Endodermal cell (in vitro differentiated cells): ENCODE measurements around the gene INPP4B. TPM values are rescaled to one million over a fixed set of nuclear protein-coding genes. Genes with fewer than 3 reads are reported as not detected.

ENCODE experiments used
- DNase-seq: peaks from one replicate; pipeline ENCODE4 v3.0.0-alpha.2; 2017
- H3K27ac ChIP-seq: 2 replicates; pipeline ENCODE4 v1.5.1; 2013; ENCODE audit warnings: mild to moderate bottlenecking, low read depth, low read length, moderate library complexity
- H3K27me3 ChIP-seq: 2 replicates; pipeline ENCODE4 v1.6.1; 2013; ENCODE audit warnings: mild to moderate bottlenecking, low read length, moderate library complexity; ENCODE audit not compliant: insufficient read depth, control insufficient read depth, poor library complexity, severe bottlenecking
- H3K36me3 ChIP-seq: 2 replicates; pipeline ENCODE4 v1.7.0; 2013; ENCODE audit warnings: mild to moderate bottlenecking, low read length, moderate library complexity; ENCODE audit not compliant: control insufficient read depth, insufficient read depth
- H3K4me1 ChIP-seq: one replicate; pipeline ENCODE4 v1.7.0; 2013; ENCODE audit warnings: low read length; ENCODE audit not compliant: control insufficient read depth, insufficient read depth
- H3K4me3 ChIP-seq: 2 replicates; pipeline ENCODE4 v1.5.1; 2013; ENCODE audit warnings: mild to moderate bottlenecking, low read length, moderate library complexity
- H3K9ac ChIP-seq: 2 replicates; pipeline ENCODE4 v1.6.1; 2013; ENCODE audit warnings: mild to moderate bottlenecking, low read length, moderate library complexity; ENCODE audit not compliant: poor library complexity, severe bottlenecking; ENCODE audit errors: extremely low read depth
- H3K9me3 ChIP-seq: 2 replicates; pipeline ENCODE4 v1.6.1; 2013; ENCODE audit warnings: mild to moderate bottlenecking, low read length, moderate library complexity; ENCODE audit not compliant: control insufficient read depth
- H3K27ac Mint-ChIP-seq: 2 replicates; pipeline ENCODE4 v1.8.0; 2020; ENCODE audit warnings: mixed read lengths
- H3K27me3 Mint-ChIP-seq: 2 replicates; pipeline ENCODE4 v1.8.0; 2021; ENCODE audit warnings: mild to moderate bottlenecking, mixed read lengths; ENCODE audit not compliant: insufficient read depth
- H3K36me3 Mint-ChIP-seq: 2 replicates; pipeline ENCODE4 v1.8.0; 2020; ENCODE audit warnings: low read depth, mixed read lengths
- H3K4me1 Mint-ChIP-seq: 2 replicates; pipeline ENCODE4 v1.8.0; 2020; ENCODE audit warnings: mixed read lengths
- H3K4me3 Mint-ChIP-seq: 2 replicates; pipeline ENCODE4 v1.8.0; 2020; ENCODE audit warnings: mild to moderate bottlenecking, moderate library complexity, mixed read lengths
- H3K9me3 Mint-ChIP-seq: 2 replicates; pipeline ENCODE4 v1.8.0; 2020; ENCODE audit warnings: mild to moderate bottlenecking, mixed read lengths
- CTCF ChIP-seq: fragments of 200-600 bp; sonication (generic); conservative IDR thresholded peaks from 2 replicates; pipeline ENCODE4 v1.5.0; 2021; ENCODE audit warnings: antibody characterized with exemption, mild to moderate bottlenecking
- WGBS, 2 experiments: methylation state at CpG; one replicate each; pipeline versions ENCODE4 v1.1.5 to v1.1.7; 2013; ENCODE audit warnings: missing lambda C conversion rate in 2 of 2, mixed read lengths in 1 of 2; ENCODE audit not compliant: insufficient coverage in 1 of 2, insufficient read length in 1 of 2; 5-methylcytosine and 5-hydroxymethylcytosine counted together
- total RNA-seq, 2 donors: library from RNA; stranded (reverse); fragmentation: NEBNext Ultra II Directional in 1 of 2; extraction: Animal tissue kit (Norgen Biotek cat#: 25700) in 1 of 2; gene quantifications; 2 replicates in 1 of 2; 3 replicates in 1 of 2; pipeline ENCODE4 v1.2.1, GENCODE V29; 2021

Gene INPP4B
- total RNA-seq, 2 donors from 2014 or later = 0.64 to 0.66 TPM

DNA sequence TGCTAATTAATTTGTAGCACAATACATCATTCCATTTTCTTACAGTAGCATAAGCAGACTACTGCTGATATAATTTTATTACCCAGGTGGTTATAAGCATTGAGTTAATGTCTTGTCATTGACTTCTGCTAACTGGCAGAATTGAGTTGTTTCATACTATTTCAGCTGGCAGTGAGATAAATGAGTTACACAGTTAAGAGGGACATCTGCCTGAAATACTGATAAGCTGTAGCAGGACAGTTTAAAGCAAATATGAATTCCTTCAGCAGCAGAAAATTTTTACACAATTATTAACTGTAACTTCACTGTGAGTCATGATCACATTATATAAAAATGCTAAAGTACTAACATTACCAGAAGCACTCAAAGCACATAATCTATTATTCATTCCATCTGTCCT, 326.8 kb downstream of the INPP4B start:
- Mint-ChIP-seq H3K4me1 (no peaks in the 10 kb centered on the region), H3K27ac (no peak overlapping the region), H3K4me3 (no peak overlapping the region), H3K9me3 (no peaks in the 10 kb centered on the region), H3K36me3 (no peaks in the 10 kb centered on the region), H3K27me3 (no peaks in the 10 kb centered on the region)
- Histone ChIP-seq H3K9ac (no peak overlapping the region), H3K4me1 (no peaks in the 10 kb centered on the region), H3K36me3 (no peaks in the 10 kb centered on the region), H3K9me3 (no peaks in the 10 kb centered on the region), H3K27me3 (no peaks in the 10 kb centered on the region), H3K27ac (no peak overlapping the region), H3K4me3 (no peak overlapping the region)
- DNase-seq = no peak
- no peak for TF ChIP-seq CTCF

- H3K36me3 ChIP-seq = no peaks in the 10 kb centered on the region
- H3K4me3 ChIP-seq = no peak overlapping the region
- H3K9me3 ChIP-seq = no peaks in the 10 kb centered on the region
- 83 to 89% methylated on average over 1 to 4 of the region's 4 CpGs for WGBS, 2 experiments
- no peaks in the 10 kb centered on the region for H3K27me3 ChIP-seq
- Mint-ChIP-seq H3K4me3 (no peak overlapping the region), H3K27ac (no peak overlapping the region), H3K4me1 (no peaks in the 10 kb centered on the region), H3K9me3 (no peaks in the 10 kb centered on the region), H3K36me3 (no peaks in the 10 kb centered on the region), H3K27me3 (no peaks in the 10 kb centered on the region)
- no peak for DNase-seq
- no peak overlapping the region for H3K9ac ChIP-seq
- no peaks in the 10 kb centered on the region for H3K4me1 ChIP-seq
- TF ChIP-seq CTCF = no peak
- no peak overlapping the region for H3K27ac ChIP-seq
Observed at GRCh38 chr4:142516686-142517526, 329.2 kb downstream of the INPP4B start.

DNA sequence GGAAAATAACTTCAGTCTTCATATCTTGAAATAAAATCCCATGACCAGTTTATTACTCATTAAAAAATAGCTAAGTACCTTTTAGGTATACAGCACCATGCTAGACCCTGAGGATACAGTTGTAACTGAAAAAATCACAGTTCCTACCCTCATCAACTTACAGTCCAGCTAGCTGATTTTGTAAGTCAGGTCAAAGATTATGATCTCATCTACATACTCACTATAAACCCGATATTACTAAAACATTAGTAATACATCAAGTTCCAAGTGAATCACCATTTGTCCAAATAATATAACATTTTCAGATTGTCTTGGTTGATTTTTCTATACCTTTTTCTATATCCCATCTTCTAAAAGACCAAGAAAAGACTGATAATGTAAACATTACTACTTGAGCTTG, 333.9 kb downstream of the INPP4B start:
- 88 to 91% methylated on average over 1 of the region's 1 CpG for WGBS, 2 experiments
- no peaks in the 10 kb centered on the region for H3K36me3 Mint-ChIP-seq
- no peak overlapping the region for H3K4me3 ChIP-seq
- H3K9me3 Mint-ChIP-seq = peaks cover 1% of the 10 kb centered on the region
- no peaks in the 10 kb centered on the region for H3K4me1 ChIP-seq
- H3K4me1 Mint-ChIP-seq = no peaks in the 10 kb centered on the region
- H3K36me3 ChIP-seq = no peaks in the 10 kb centered on the region
- no peak overlapping the region for H3K4me3 Mint-ChIP-seq
- no peaks in the 10 kb centered on the region for H3K27me3 ChIP-seq
- H3K27ac ChIP-seq = no peak overlapping the region
- no peak for TF ChIP-seq CTCF
- no peaks in the 10 kb centered on the region for H3K27me3 Mint-ChIP-seq
- no peaks in the 10 kb centered on the region for H3K9me3 ChIP-seq
- no peak overlapping the region for H3K27ac Mint-ChIP-seq
- no peak overlapping the region for H3K9ac ChIP-seq
- DNase-seq = no peak
